Measurements from ENCODE around the gene GSTCD. TPM values are rescaled to one million over a fixed set of nuclear protein-coding genes. Genes with fewer than 3 reads are reported as not detected.

Gene GSTCD
- total RNA-seq, 2 experiments from 2014 or later = 20.2 to 22.3 TPM

DNA sequence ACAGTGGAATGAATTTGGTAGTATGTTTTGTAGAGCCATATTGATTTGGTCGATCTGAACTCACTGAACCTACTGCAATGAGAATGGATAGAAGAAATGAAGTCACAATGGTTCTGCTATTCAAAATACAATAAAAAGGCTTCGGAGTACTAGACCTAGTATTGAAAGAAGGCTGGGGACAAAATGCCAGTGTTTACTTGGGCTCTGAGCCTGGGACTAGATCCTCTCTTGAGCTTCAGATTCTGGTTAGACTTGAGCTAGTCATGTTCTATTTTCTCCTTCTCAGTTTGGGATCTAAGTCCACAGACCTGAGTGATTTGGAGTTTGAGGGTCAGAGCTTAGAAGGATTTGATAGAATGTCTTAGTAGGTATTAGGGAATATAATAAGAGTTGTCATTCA lies 10.0 kb upstream of the GSTCD start:
- ChIA-PET CTCF (ENCODE audit: unreplicated experiment) (interaction anchor here (0.9 to 1.7 kb wide), 2 partner anchors 10 to 225 kb away, joined by 4 to 5 read pairs; partner anchors contain the start of genes GSTCD, INTS12 and PPA2), POLR2A (interaction anchor here (0.7 to 1.5 kb wide), 3 partner anchors 9 to 29 kb away, joined by 3 to 5 read pairs (median 3); no protein-coding TSS in a partner anchor)
- no peak overlapping the region for H2AFZ ChIP-seq (ENCODE audit: low read length)
- H3K4me3 ChIP-seq (ENCODE audit: low read depth, low read length, poor library complexity, severe bottlenecking) = no peak overlapping the region
- intact Hi-C loops (cut with micrococcal nuclease; ENCODE audit: unreplicated experiment) = no loop called here
- H3K9me2 ChIP-seq (ENCODE audit: insufficient read depth, low read length) = no peaks in the 10 kb centered on the region
- H3K4me2 ChIP-seq (ENCODE audit: low read length) = no peak overlapping the region
- TF ChIP-seq, protein P1, sequence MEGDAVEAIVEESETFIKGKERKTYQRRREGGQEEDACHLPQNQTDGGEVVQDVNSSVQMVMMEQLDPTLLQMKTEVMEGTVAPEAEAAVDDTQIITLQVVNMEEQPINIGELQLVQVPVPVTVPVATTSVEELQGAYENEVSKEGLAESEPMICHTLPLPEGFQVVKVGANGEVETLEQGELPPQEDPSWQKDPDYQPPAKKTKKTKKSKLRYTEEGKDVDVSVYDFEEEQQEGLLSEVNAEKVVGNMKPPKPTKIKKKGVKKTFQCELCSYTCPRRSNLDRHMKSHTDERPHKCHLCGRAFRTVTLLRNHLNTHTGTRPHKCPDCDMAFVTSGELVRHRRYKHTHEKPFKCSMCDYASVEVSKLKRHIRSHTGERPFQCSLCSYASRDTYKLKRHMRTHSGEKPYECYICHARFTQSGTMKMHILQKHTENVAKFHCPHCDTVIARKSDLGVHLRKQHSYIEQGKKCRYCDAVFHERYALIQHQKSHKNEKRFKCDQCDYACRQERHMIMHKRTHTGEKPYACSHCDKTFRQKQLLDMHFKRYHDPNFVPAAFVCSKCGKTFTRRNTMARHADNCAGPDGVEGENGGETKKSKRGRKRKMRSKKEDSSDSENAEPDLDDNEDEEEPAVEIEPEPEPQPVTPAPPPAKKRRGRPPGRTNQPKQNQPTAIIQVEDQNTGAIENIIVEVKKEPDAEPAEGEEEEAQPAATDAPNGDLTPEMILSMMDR (conservative IDR thresholded peaks at IDR 0.05; ENCODE audit: low read length) = no peak
- no peak for TF ChIP-seq EZH2phosphoT487 (IDR thresholded peaks at IDR 0.05; ENCODE audit: borderline replicate concordance, low read depth, low read length)
- H3K27ac ChIP-seq (ENCODE audit: low read depth, low read length, poor library complexity, severe bottlenecking) = no peak overlapping the region
- no peaks in the 10 kb centered on the region for H3K4me1 ChIP-seq (ENCODE audit: insufficient read depth, low read length, poor library complexity, severe bottlenecking)
- BruUV-seq (replicated peaks) = no TSS peak
- H3K79me2 ChIP-seq (ENCODE audit: insufficient read depth, low read depth, low read length) = peaks cover 9% of the 10 kb centered on the region; the same call in 1 of the 2 replicates
- H3K36me3 ChIP-seq (ENCODE audit: insufficient read depth, low read length) = peaks cover 64% of the 10 kb centered on the region
- DNase-seq (ENCODE audit: low spot score) = no peak
- H3K9me3 ChIP-seq (ENCODE audit: low read length) = no peaks in the 10 kb centered on the region
- no peaks in the 10 kb centered on the region for H4K20me1 ChIP-seq (ENCODE audit: insufficient read depth, low read length)

DNA sequence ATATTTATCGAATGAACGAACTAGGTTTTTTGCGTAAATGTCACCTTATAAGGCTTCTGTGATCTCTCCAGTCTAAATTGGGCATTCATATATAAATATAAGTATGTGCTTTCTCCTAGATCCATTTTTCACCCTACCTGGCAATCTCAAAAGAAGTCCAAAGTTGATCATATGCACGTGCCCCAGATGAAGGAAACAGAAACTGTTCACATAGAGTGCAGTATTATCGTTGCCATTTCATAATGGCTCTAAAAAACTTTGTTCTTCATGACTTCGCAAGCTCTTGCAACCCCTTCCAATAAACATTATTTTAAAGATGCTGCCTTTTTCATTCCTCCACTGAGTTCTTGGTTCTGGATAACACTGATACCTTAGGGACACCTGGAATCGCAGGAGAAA lies 803 bp upstream of the GSTCD start:
- H3K4me3 ChIP-seq (ENCODE audit: low read depth, low read length, poor library complexity, severe bottlenecking) = peak overlapping the region; percentile 90
- H3K9me3 ChIP-seq (ENCODE audit: low read length) = no peaks in the 10 kb centered on the region
- H2AFZ ChIP-seq (ENCODE audit: low read length) = peak overlapping the region; percentile 69; the same call in 1 of the 2 replicates
- BruUV-seq (replicated peaks) = no TSS peak
- CTCF ChIA-PET (ENCODE audit: unreplicated experiment) = interaction anchor here (0.8 kb wide), 1 partner anchor 8 kb away, joined by 5 read pairs; no protein-coding TSS in a partner anchor
- no peaks in the 10 kb centered on the region for H4K20me1 ChIP-seq (ENCODE audit: insufficient read depth, low read length)
- intact Hi-C loops (cut with micrococcal nuclease; ENCODE audit: unreplicated experiment) = loop anchor here (1.0 kb wide), 1 partner anchor 234 kb away; no protein-coding TSS in a partner anchor
- peaks cover 19% of the 10 kb centered on the region for H3K4me1 ChIP-seq (ENCODE audit: insufficient read depth, low read length, poor library complexity, severe bottlenecking)
- H3K36me3 ChIP-seq (ENCODE audit: insufficient read depth, low read length) = 0 out of 2 replicates have a peak, but pooled peaks cover 5% of the 10 kb centered on the region
- POLR2A ChIA-PET = interaction anchor here (1.0 kb wide), 1 partner anchor 8 kb away, joined by 5 read pairs; no protein-coding TSS in a partner anchor
- peak overlapping the region; percentile 77 for H3K4me2 ChIP-seq (ENCODE audit: low read length)
- TF ChIP-seq, protein P1 (conservative IDR thresholded peaks at IDR 0.05; ENCODE audit: low read length) = no peak
- no peak for TF ChIP-seq EZH2phosphoT487 (IDR thresholded peaks at IDR 0.05; ENCODE audit: borderline replicate concordance, low read depth, low read length)
- H3K79me2 ChIP-seq (ENCODE audit: insufficient read depth, low read depth, low read length) = peaks cover 55% of the 10 kb centered on the region
- peak overlapping the region; percentile 14 for H3K27ac ChIP-seq (ENCODE audit: low read depth, low read length, poor library complexity, severe bottlenecking)
- DNase-seq (ENCODE audit: low spot score) = no peak
- H3K9me2 ChIP-seq (ENCODE audit: insufficient read depth, low read length) = no peaks in the 10 kb centered on the region

DNA sequence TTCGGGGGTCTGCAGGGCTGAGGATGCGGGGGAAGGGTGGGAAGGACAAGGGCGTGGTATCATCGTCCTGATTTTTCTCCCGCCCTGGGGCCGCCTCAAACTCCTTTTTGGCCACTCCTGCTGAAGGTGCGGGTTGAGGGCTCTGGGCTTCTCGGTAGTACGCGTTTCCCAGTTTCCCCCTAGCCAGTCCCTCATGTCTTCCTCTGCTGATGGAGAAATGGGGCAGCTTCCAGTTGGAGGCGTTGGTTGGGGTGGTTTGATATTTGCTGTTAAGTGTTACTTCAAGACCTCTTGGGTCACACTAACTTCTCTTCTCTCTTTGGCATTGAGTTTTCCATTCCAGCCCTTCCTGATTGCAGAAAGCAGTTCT lies 482 bp downstream of the GSTCD start:
- intact Hi-C loops (cut with micrococcal nuclease; ENCODE audit: unreplicated experiment) = no loop called here
- Histone ChIP-seq H3K4me1 (ENCODE audit: insufficient read depth, low read length, poor library complexity, severe bottlenecking) (peaks cover 22% of the 10 kb centered on the region), H3K36me3 (ENCODE audit: insufficient read depth, low read length) (no peaks in the 10 kb centered on the region), H3K4me3 (ENCODE audit: low read depth, low read length, poor library complexity, severe bottlenecking) (peak overlapping the region; percentile 90), H2AFZ (ENCODE audit: low read length) (peak overlapping the region; percentile 69), H3K9me2 (ENCODE audit: insufficient read depth, low read length) (no peaks in the 10 kb centered on the region), H3K27ac (ENCODE audit: low read depth, low read length, poor library complexity, severe bottlenecking) (peak overlapping the region; percentile 43), H3K9me3 (ENCODE audit: low read length) (no peaks in the 10 kb centered on the region), H4K20me1 (ENCODE audit: insufficient read depth, low read length) (0 out of 2 replicates have a peak, but pooled peaks cover 3% of the 10 kb centered on the region), H3K79me2 (ENCODE audit: insufficient read depth, low read depth, low read length) (peaks cover 52% of the 10 kb centered on the region), H3K4me2 (ENCODE audit: low read length) (peak overlapping the region; percentile 83)
- ChIA-PET POLR2A (interaction anchor here (1.8 kb wide), 1 partner anchor 10 kb away, joined by 13 read pairs; no protein-coding TSS in a partner anchor), CTCF (ENCODE audit: unreplicated experiment) (no interaction called here)
- peak; percentile 27 for DNase-seq (ENCODE audit: low spot score)
- TF ChIP-seq EZH2phosphoT487 (IDR thresholded peaks at IDR 0.05; ENCODE audit: borderline replicate concordance, low read depth, low read length) = no peak
- TF ChIP-seq, protein P1 (conservative IDR thresholded peaks at IDR 0.05; ENCODE audit: low read length) = no peak
- BruUV-seq (replicated peaks) = no TSS peak

Measured in OCI-LY7 (cell line).